HepG2 (cell line): ENCODE measurements around the gene PADI2. TPM values are rescaled to one million over a fixed set of nuclear protein-coding genes. Genes with fewer than 3 reads are reported as not detected.

ENCODE experiments used
- CREM ChIP-seq, 2 experiments: sonication (generic) in 1 of 2; formaldehyde crosslinking in 1 of 2; IDR thresholded peaks; 2 replicates each; pipeline versions ENCODE4 v1.4.0 to v1.6.1; 2016 to 2020; ENCODE audit warnings: antibody characterized with exemption in 1 of 2, mild to moderate bottlenecking in 1 of 2, missing genetic modification reagents in 1 of 2
- EZH2 ChIP-seq: conservative IDR thresholded peaks from 2 replicates; pipeline ENCODE4 v1.6.1; 2012; ENCODE audit warnings: mild to moderate bottlenecking, low read depth, low read length, moderate library complexity
- HNF4A ChIP-seq: sonication (generic); formaldehyde crosslinking; IDR thresholded peaks from 2 replicates; pipeline ENCODE4 v1.4.0; 2020; ENCODE audit warnings: missing genetic modification reagents
- KDM1A ChIP-seq: IDR thresholded peaks from 2 replicates; pipeline ENCODE4 v1.6.1; 2016; ENCODE audit warnings: missing compliant biosample characterization
- NFE2L2 ChIP-seq: fragments of 150-350 bp; IDR thresholded peaks from 2 replicates; pipeline ENCODE4 v1.6.1; 2014; ENCODE audit warnings: low read length
- PAX8 ChIP-seq: sonication (generic); formaldehyde crosslinking; IDR thresholded peaks from 2 replicates; pipeline ENCODE4 v1.8.0; 2022; ENCODE audit warnings: mild to moderate bottlenecking, missing genetic modification reagents, borderline replicate concordance
- PHF21A ChIP-seq: sonication (generic); formaldehyde crosslinking; IDR thresholded peaks from 2 replicates; pipeline ENCODE4 v1.5.0; 2020; ENCODE audit warnings: mild to moderate bottlenecking, missing genetic modification reagents
- POLR2AphosphoS2 ChIP-seq: IDR thresholded peaks from 2 replicates; pipeline ENCODE4 v1.6.1; 2011; ENCODE audit warnings: low read depth, low read length, improper control_type of control experiment
- RARA ChIP-seq: IDR thresholded peaks from 2 replicates; pipeline ENCODE4 v1.6.1; 2016; ENCODE audit warnings: missing genetic modification reagents, missing compliant biosample characterization
- SSRP1 ChIP-seq: IDR thresholded peaks from 2 replicates; pipeline ENCODE4 v1.6.1; 2016; ENCODE audit warnings: control low read depth
- TARDBP ChIP-seq: sonication (generic); formaldehyde crosslinking; IDR thresholded peaks from 2 replicates; pipeline ENCODE4 v1.8.0; 2022; ENCODE audit warnings: mild to moderate bottlenecking, missing genetic modification reagents
- ZNF432 ChIP-seq: sonication (generic); formaldehyde crosslinking; IDR thresholded peaks from 2 replicates; pipeline ENCODE4 v1.5.0; 2020; ENCODE audit warnings: missing genetic modification reagents, mild to moderate bottlenecking, borderline replicate concordance
- ZNF776 ChIP-seq: sonication (generic); formaldehyde crosslinking; IDR thresholded peaks from 2 replicates; pipeline ENCODE4 v1.4.0; 2020; ENCODE audit warnings: mild to moderate bottlenecking, missing genetic modification reagents
- ZNF792 ChIP-seq: IDR thresholded peaks from 2 replicates; pipeline ENCODE4 v1.6.1; 2016
- polyA plus RNA-seq, 8 experiments: library from polyadenylated mRNA; depleted of rRNA in 3 of 8; stranded (reverse) in 7 of 8; unstranded in 1 of 8; fragments of >200 nt; fragmentation: Illumina TruSeq in 4 of 8; extraction: Trizol in 4 of 8; gene quantifications; 2 replicates each; pipeline versions ENCODE4 v1.2.1 to v1.2.3, GENCODE V29; 2011 to 2016; ENCODE audit warnings: low read depth in 4 of 8, missing spikeins in 1 of 8, mixed read lengths in 1 of 8; ENCODE audit not compliant: insufficient read depth in 1 of 8
- total RNA-seq, 5 experiments: library from RNA; depleted of rRNA; stranded (reverse); fragments of >200 nt; fragmentation: Illumina TruSeq; extraction: Trizol; gene quantifications; 2 replicates each; pipeline ENCODE4 v1.2.3, GENCODE V29; 2016; ENCODE audit warnings: low read depth in 1 of 5
- TF ChIP-seq, protein P1 (sequence below): sonication (generic); formaldehyde crosslinking; IDR thresholded peaks from 2 replicates; pipeline ENCODE4 v1.4.0; 2020; ENCODE audit warnings: low read depth, missing genetic modification reagents
- TF ChIP-seq, protein P2 (sequence below): sonication (generic); formaldehyde crosslinking; conservative IDR thresholded peaks from 2 replicates; pipeline ENCODE4 v1.4.0; 2020; ENCODE audit warnings: mild to moderate bottlenecking, missing genetic modification reagents, moderate library complexity
- TF ChIP-seq, protein P3 (sequence below): sonication (generic); formaldehyde crosslinking; IDR thresholded peaks from 2 replicates; pipeline ENCODE4 v1.4.0; 2020; ENCODE audit warnings: missing genetic modification reagents
- TF ChIP-seq, protein P4 (sequence below): sonication (generic); formaldehyde crosslinking; conservative IDR thresholded peaks from 2 replicates; pipeline ENCODE4 v1.8.0; 2022; ENCODE audit warnings: missing genetic modification reagents

PADI2 gene
- total and polyA plus RNA-seq, 2 of the 13 experiments (the other 11 are each of a cell fraction or from before 2014, with no cell fraction given) = not detected

DNA sequence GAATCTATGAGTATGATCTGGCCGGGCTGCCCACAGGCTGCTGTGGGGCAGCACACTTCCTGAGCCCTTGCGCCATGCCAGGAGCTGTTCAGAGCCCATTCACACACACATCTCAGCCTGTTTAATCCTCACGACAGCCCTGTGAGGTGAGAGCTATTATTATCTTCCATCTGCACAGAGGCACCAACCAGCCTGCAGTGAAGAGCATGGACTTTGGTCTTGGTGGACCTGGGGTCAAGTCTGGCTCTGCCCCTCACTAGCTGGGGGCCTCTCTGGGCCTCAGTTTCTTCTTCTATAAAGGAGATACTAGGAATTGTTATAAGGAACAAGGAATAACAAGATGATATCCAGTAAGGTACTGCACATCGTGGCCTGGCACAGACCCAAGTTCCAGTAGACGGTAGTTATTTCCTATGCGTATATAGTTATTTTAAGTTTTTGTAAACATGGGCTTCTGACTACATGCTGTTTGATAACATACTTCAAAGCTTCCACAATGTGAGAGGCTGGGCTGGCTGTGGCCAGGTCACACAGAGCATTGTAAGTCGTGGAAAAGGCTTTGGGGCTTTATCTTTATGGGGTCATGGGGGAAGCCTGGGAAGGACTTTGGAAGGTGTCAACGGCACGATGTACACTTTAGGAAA, 3.4 kb upstream of the PADI2 start (continued):
- TF ChIP-seq, protein P1, sequence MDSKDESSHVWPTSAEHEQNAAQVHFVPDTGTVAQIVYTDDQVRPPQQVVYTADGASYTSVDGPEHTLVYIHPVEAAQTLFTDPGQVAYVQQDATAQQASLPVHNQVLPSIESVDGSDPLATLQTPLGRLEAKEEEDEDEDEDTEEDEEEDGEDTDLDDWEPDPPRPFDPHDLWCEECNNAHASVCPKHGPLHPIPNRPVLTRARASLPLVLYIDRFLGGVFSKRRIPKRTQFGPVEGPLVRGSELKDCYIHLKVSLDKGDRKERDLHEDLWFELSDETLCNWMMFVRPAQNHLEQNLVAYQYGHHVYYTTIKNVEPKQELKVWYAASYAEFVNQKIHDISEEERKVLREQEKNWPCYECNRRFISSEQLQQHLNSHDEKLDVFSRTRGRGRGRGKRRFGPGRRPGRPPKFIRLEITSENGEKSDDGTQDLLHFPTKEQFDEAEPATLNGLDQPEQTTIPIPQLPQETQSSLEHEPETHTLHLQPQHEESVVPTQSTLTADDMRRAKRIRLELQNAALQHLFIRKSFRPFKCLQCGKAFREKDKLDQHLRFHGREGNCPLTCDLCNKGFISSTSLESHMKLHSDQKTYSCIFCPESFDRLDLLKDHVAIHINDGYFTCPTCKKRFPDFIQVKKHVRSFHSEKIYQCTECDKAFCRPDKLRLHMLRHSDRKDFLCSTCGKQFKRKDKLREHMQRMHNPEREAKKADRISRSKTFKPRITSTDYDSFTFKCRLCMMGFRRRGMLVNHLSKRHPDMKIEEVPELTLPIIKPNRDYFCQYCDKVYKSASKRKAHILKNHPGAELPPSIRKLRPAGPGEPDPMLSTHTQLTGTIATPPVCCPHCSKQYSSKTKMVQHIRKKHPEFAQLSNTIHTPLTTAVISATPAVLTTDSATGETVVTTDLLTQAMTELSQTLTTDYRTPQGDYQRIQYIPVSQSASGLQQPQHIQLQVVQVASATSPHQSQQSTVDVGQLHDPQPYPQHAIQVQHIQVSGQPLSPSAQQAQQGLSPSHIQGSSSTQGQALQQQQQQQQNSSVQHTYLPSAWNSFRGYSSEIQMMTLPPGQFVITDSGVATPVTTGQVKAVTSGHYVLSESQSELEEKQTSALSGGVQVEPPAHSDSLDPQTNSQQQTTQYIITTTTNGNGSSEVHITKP (CRISPR knock-in tag) = no peak
- TF ChIP-seq POLR2AphosphoS2 (no peak), NFE2L2 (no peak), SSRP1 (CRISPR knock-in tag) (no peak), TARDBP (CRISPR knock-in tag) (no peak), PAX8 (CRISPR knock-in tag) (no peak), ZNF776 (CRISPR knock-in tag) (no peak), EZH2 (no peak), CREM (IDR thresholded peaks at IDR 0.05) (no peak), CREM (CRISPR knock-in tag; IDR thresholded peaks at IDR 0.05) (no peak), ZNF432 (CRISPR knock-in tag) (no peak), RARA (CRISPR knock-in tag) (peak; percentile 14; the same call in 1 of the 2 replicates), HNF4A (CRISPR knock-in tag) (0 out of 2 replicates have a peak, but pooled peaks have one; percentile 1), KDM1A (no peak), ZNF792 (CRISPR knock-in tag) (no peak), PHF21A (CRISPR knock-in tag) (no peak)
- TF ChIP-seq, protein P2, sequence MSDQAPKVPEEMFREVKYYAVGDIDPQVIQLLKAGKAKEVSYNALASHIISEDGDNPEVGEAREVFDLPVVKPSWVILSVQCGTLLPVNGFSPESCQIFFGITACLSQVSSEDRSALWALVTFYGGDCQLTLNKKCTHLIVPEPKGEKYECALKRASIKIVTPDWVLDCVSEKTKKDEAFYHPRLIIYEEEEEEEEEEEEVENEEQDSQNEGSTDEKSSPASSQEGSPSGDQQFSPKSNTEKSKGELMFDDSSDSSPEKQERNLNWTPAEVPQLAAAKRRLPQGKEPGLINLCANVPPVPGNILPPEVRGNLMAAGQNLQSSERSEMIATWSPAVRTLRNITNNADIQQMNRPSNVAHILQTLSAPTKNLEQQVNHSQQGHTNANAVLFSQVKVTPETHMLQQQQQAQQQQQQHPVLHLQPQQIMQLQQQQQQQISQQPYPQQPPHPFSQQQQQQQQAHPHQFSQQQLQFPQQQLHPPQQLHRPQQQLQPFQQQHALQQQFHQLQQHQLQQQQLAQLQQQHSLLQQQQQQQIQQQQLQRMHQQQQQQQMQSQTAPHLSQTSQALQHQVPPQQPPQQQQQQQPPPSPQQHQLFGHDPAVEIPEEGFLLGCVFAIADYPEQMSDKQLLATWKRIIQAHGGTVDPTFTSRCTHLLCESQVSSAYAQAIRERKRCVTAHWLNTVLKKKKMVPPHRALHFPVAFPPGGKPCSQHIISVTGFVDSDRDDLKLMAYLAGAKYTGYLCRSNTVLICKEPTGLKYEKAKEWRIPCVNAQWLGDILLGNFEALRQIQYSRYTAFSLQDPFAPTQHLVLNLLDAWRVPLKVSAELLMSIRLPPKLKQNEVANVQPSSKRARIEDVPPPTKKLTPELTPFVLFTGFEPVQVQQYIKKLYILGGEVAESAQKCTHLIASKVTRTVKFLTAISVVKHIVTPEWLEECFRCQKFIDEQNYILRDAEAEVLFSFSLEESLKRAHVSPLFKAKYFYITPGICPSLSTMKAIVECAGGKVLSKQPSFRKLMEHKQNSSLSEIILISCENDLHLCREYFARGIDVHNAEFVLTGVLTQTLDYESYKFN (CRISPR knock-in tag) = 0 out of 2 replicates have a peak, but pooled peaks have one; percentile 17
- TF ChIP-seq, protein P3, sequence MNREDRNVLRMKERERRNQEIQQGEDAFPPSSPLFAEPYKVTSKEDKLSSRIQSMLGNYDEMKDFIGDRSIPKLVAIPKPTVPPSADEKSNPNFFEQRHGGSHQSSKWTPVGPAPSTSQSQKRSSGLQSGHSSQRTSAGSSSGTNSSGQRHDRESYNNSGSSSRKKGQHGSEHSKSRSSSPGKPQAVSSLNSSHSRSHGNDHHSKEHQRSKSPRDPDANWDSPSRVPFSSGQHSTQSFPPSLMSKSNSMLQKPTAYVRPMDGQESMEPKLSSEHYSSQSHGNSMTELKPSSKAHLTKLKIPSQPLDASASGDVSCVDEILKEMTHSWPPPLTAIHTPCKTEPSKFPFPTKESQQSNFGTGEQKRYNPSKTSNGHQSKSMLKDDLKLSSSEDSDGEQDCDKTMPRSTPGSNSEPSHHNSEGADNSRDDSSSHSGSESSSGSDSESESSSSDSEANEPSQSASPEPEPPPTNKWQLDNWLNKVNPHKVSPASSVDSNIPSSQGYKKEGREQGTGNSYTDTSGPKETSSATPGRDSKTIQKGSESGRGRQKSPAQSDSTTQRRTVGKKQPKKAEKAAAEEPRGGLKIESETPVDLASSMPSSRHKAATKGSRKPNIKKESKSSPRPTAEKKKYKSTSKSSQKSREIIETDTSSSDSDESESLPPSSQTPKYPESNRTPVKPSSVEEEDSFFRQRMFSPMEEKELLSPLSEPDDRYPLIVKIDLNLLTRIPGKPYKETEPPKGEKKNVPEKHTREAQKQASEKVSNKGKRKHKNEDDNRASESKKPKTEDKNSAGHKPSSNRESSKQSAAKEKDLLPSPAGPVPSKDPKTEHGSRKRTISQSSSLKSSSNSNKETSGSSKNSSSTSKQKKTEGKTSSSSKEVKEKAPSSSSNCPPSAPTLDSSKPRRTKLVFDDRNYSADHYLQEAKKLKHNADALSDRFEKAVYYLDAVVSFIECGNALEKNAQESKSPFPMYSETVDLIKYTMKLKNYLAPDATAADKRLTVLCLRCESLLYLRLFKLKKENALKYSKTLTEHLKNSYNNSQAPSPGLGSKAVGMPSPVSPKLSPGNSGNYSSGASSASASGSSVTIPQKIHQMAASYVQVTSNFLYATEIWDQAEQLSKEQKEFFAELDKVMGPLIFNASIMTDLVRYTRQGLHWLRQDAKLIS (CRISPR knock-in tag) = no peak
- TF ChIP-seq, protein P4, sequence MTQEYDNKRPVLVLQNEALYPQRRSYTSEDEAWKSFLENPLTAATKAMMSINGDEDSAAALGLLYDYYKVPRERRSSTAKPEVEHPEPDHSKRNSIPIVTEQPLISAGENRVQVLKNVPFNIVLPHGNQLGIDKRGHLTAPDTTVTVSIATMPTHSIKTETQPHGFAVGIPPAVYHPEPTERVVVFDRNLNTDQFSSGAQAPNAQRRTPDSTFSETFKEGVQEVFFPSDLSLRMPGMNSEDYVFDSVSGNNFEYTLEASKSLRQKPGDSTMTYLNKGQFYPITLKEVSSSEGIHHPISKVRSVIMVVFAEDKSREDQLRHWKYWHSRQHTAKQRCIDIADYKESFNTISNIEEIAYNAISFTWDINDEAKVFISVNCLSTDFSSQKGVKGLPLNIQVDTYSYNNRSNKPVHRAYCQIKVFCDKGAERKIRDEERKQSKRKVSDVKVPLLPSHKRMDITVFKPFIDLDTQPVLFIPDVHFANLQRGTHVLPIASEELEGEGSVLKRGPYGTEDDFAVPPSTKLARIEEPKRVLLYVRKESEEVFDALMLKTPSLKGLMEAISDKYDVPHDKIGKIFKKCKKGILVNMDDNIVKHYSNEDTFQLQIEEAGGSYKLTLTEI (CRISPR knock-in tag) = no peak
